Activated T-helper 17 cell treated with anti-CD3 and anti-CD28 coated beads, Interleukin-2, amount 50 U/mL, for 72 hours (primary cell): ENCODE data around the gene PDE11A. TPM values are rescaled to one million over a fixed set of nuclear protein-coding genes. Genes with fewer than 3 reads are reported as not detected.

Experiments used
- ATAC-seq: fragments of 150-1000 bp; cut with Tn5 transposase; replicated peaks from 2 replicates; pipeline ENCODE4 v1.10.0; 2021; ENCODE audit warnings: mild to moderate bottlenecking, moderate library complexity
- H3K27ac Mint-ChIP-seq: one replicate; pipeline ENCODE4 v1.8.0; 2022; ENCODE audit warnings: mixed read lengths
- H3K27me3 Mint-ChIP-seq: one replicate; pipeline ENCODE4 v1.8.0; 2022; ENCODE audit warnings: mixed read lengths
- H3K36me3 Mint-ChIP-seq: one replicate; pipeline ENCODE4 v1.8.0; 2022; ENCODE audit warnings: low read depth, mild to moderate bottlenecking, mixed read lengths
- H3K4me1 Mint-ChIP-seq: one replicate; pipeline ENCODE4 v1.8.0; 2022; ENCODE audit warnings: mixed read lengths
- H3K4me3 Mint-ChIP-seq: one replicate; pipeline ENCODE4 v1.8.0; 2022; ENCODE audit warnings: mild to moderate bottlenecking, mixed read lengths
- H3K9me3 Mint-ChIP-seq: one replicate; pipeline ENCODE4 v1.8.0; 2022; ENCODE audit warnings: mixed read lengths
- total RNA-seq, 2 donors: library from RNA; stranded (reverse); gene quantifications; one replicate each; pipeline ENCODE4 v1.2.3, GENCODE V29; 2022

PDE11A gene
- total RNA-seq, 2 donors from 2014 or later: 0.08 TPM; not detected in 1

- Mint-ChIP-seq H3K4me3 (no peak overlapping the region), H3K4me1 (no peaks in the 10 kb centered on the region), H3K27me3 (peaks cover 23% of the 10 kb centered on the region), H3K9me3 (no peaks in the 10 kb centered on the region), H3K27ac (no peak overlapping the region), H3K36me3 (no peaks in the 10 kb centered on the region)
- ATAC-seq: no peak
These were observed 422.7 kb downstream of the PDE11A start for GRCh38 chr2:177649568-177650518.

- no peak for ATAC-seq
- Mint-ChIP-seq H3K27ac (no peak overlapping the region), H3K27me3 (peaks cover 19% of the 10 kb centered on the region), H3K36me3 (no peaks in the 10 kb centered on the region), H3K9me3 (no peaks in the 10 kb centered on the region), H3K4me3 (no peak overlapping the region), H3K4me1 (no peaks in the 10 kb centered on the region)
These were observed 425.8 kb downstream of the PDE11A start for GRCh38 chr2:177646791-177647190.

- Mint-ChIP-seq H3K4me3 (no peak overlapping the region), H3K36me3 (no peaks in the 10 kb centered on the region), H3K27me3 (peaks cover 19% of the 10 kb centered on the region), H3K27ac (no peak overlapping the region), H3K4me1 (no peaks in the 10 kb centered on the region), H3K9me3 (no peaks in the 10 kb centered on the region)
- no peak for ATAC-seq
These were observed 426.3 kb downstream of the PDE11A start for GRCh38 chr2:177646241-177646640.

DNA sequence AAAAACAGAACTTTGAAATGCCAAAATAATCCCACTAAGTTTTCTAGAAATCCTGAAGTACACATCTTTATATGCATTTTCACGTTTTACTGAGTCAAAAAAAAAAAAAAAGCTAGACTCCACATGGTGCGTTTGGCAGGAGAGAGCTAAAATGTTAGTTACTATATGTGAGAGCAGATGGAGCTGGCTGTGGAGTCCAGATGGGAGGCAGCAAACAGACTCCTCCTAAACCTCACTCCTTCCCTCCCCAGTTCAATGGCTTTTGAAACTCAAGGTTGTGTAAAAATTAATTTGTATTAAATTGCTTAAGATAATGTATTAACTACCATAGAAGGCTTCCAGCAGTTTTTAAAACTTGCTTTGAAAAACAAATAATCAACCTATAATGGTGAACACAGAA lies 431.2 kb downstream of the PDE11A start:
- ATAC-seq: no peak
- no peaks in the 10 kb centered on the region for H3K9me3 Mint-ChIP-seq
- H3K4me3 Mint-ChIP-seq: no peak overlapping the region
- no peaks in the 10 kb centered on the region for H3K4me1 Mint-ChIP-seq
- no peaks in the 10 kb centered on the region for H3K36me3 Mint-ChIP-seq
- peaks cover 26% of the 10 kb centered on the region for H3K27me3 Mint-ChIP-seq
- no peak overlapping the region for H3K27ac Mint-ChIP-seq

DNA sequence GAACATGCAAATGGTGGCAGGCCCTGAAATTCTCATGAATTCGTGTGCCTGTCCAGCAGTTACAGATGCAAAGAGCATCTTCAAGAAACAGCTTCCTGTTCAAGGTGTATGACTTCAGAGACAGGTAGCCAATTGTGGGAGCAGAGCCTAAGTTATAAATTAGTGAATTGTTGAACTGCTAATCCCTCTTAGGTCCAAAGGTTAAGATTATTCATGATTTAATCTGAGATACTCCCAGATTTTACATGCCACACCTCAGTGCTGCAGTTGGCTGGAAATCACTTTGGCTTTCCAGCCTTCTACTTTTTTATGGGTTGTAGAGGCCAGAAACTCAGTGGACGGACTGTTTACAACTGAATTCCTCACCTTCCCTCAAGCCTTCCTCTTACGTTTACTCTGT lies 432.2 kb downstream of the PDE11A start:
- Mint-ChIP-seq H3K4me3 (no peak overlapping the region), H3K4me1 (no peaks in the 10 kb centered on the region), H3K27me3 (peaks cover 26% of the 10 kb centered on the region), H3K36me3 (no peaks in the 10 kb centered on the region), H3K27ac (no peak overlapping the region), H3K9me3 (no peaks in the 10 kb centered on the region)
- no peak for ATAC-seq

DNA sequence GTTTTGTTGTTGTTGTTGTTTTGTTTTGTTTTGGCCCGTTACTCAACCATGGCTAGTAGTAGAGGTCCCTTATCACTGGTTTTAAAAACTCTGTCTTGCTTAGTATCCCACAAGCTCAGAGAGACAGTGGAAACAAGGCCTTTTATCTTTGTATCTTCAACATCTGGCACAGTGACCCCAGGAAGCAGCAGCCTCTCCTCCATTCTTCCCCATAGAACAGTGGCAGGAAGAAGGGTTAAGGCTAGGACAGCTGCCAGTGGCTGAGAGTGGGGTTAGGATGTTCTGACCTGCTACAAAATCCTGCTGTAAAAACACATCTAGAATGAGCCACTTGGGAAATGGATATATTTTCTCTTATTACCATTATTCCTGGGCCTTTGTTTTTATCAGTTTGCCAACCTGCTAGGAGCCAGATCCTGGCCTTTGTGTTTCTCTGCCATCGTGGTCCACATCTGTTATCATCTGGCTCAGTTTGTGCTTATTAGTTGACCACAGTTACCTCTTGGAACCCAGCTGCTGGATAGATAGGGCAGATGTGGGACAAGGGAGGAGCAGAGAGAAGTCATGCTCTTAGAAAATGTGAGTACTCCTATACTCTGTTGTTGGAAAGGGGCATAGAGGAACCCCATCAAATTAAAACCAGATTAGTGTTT lies 433.2 kb downstream of the PDE11A start:
- Mint-ChIP-seq H3K9me3 (no peaks in the 10 kb centered on the region), H3K4me1 (no peaks in the 10 kb centered on the region), H3K36me3 (no peaks in the 10 kb centered on the region), H3K27ac (no peak overlapping the region), H3K27me3 (peaks cover 22% of the 10 kb centered on the region), H3K4me3 (no peak overlapping the region)
- ATAC-seq: no peak

- Mint-ChIP-seq H3K9me3 (no peaks in the 10 kb centered on the region), H3K27me3 (peaks cover 22% of the 10 kb centered on the region), H3K36me3 (no peaks in the 10 kb centered on the region), H3K27ac (no peak overlapping the region), H3K4me3 (no peak overlapping the region), H3K4me1 (no peaks in the 10 kb centered on the region)
- ATAC-seq: no peak
These were observed 434.1 kb downstream of the PDE11A start for GRCh38 chr2:177638507-177638906.

- Mint-ChIP-seq H3K36me3 (no peaks in the 10 kb centered on the region), H3K4me3 (no peak overlapping the region), H3K4me1 (no peaks in the 10 kb centered on the region), H3K9me3 (no peaks in the 10 kb centered on the region), H3K27ac (no peak overlapping the region), H3K27me3 (peaks cover 12% of the 10 kb centered on the region)
- no peak for ATAC-seq
These were observed 435.9 kb downstream of the PDE11A start for GRCh38 chr2:177636672-177637071.

GRCh38 chr2:177635696-177636095 lies 436.9 kb downstream of the PDE11A start:
- Mint-ChIP-seq H3K36me3 (no peaks in the 10 kb centered on the region), H3K4me1 (no peaks in the 10 kb centered on the region), H3K9me3 (no peaks in the 10 kb centered on the region), H3K4me3 (no peak overlapping the region), H3K27ac (no peak overlapping the region), H3K27me3 (peaks cover 7% of the 10 kb centered on the region)
- no peak for ATAC-seq

GRCh38 chr2:177633910-177634294 lies 438.7 kb downstream of the PDE11A start:
- Mint-ChIP-seq H3K4me1 (no peaks in the 10 kb centered on the region), H3K9me3 (no peaks in the 10 kb centered on the region), H3K4me3 (no peak overlapping the region), H3K36me3 (no peaks in the 10 kb centered on the region), H3K27me3 (peaks cover 15% of the 10 kb centered on the region), H3K27ac (no peak overlapping the region)
- ATAC-seq: no peak

GRCh38 chr2:177633111-177633510 lies 439.5 kb downstream of the PDE11A start:
- no peaks in the 10 kb centered on the region for H3K36me3 Mint-ChIP-seq
- H3K9me3 Mint-ChIP-seq: no peaks in the 10 kb centered on the region
- no peaks in the 10 kb centered on the region for H3K4me1 Mint-ChIP-seq
- H3K4me3 Mint-ChIP-seq: no peak overlapping the region
- peaks cover 16% of the 10 kb centered on the region for H3K27me3 Mint-ChIP-seq
- ATAC-seq: no peak
- H3K27ac Mint-ChIP-seq: no peak overlapping the region

GRCh38 chr2:177631680-177632079 lies 440.9 kb downstream of the PDE11A start:
- H3K27me3 Mint-ChIP-seq: peaks cover 18% of the 10 kb centered on the region
- H3K4me3 Mint-ChIP-seq: no peak overlapping the region
- ATAC-seq: no peak
- no peak overlapping the region for H3K27ac Mint-ChIP-seq
- H3K4me1 Mint-ChIP-seq: no peaks in the 10 kb centered on the region
- no peaks in the 10 kb centered on the region for H3K9me3 Mint-ChIP-seq
- H3K36me3 Mint-ChIP-seq: no peaks in the 10 kb centered on the region

DNA sequence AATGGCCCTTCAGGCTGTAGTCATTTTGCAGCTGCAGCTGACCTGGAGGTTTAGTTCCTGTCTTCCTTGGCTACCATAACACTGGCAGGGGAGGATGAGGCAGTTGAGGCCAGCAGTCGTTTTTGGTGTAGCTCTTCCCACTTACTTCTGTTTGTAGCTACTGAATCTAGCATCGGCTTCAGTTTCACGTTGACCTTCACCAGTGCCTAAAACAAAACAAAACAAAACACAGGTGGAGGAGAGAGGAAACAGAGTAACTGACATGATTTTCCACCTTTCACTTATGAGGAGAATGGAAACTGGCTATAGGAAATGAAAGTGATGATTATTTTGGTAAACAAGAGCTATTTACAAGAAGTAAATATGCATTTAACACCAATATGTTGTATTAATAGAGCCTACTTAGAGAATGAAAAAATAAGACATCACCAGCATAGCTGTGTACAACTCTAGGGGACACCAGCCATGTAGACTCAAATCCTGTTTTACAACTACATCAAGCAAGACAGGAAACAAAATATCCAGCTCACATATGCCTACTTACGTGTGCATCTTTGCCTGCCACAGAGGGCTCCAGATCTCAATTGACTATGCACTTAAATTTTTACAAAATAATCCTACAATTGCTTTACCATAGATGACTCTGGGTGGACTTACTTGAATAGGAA lies 443.1 kb downstream of the PDE11A start:
- Mint-ChIP-seq H3K36me3 (no peaks in the 10 kb centered on the region), H3K9me3 (no peaks in the 10 kb centered on the region), H3K4me1 (no peaks in the 10 kb centered on the region), H3K27me3 (peaks cover 21% of the 10 kb centered on the region), H3K27ac (no peak overlapping the region), H3K4me3 (no peak overlapping the region)
- no peak for ATAC-seq

GRCh38 chr2:177628831-177629230 lies 443.7 kb downstream of the PDE11A start:
- Mint-ChIP-seq H3K27ac (no peak overlapping the region), H3K27me3 (peaks cover 21% of the 10 kb centered on the region), H3K4me1 (no peaks in the 10 kb centered on the region), H3K36me3 (no peaks in the 10 kb centered on the region), H3K9me3 (no peaks in the 10 kb centered on the region), H3K4me3 (no peak overlapping the region)
- ATAC-seq: no peak
